ENCODE measurements around the gene RHEBL1.

The RHEBL1 gene, protein sequence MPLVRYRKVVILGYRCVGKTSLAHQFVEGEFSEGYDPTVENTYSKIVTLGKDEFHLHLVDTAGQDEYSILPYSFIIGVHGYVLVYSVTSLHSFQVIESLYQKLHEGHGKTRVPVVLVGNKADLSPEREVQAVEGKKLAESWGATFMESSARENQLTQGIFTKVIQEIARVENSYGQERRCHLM

DNA sequence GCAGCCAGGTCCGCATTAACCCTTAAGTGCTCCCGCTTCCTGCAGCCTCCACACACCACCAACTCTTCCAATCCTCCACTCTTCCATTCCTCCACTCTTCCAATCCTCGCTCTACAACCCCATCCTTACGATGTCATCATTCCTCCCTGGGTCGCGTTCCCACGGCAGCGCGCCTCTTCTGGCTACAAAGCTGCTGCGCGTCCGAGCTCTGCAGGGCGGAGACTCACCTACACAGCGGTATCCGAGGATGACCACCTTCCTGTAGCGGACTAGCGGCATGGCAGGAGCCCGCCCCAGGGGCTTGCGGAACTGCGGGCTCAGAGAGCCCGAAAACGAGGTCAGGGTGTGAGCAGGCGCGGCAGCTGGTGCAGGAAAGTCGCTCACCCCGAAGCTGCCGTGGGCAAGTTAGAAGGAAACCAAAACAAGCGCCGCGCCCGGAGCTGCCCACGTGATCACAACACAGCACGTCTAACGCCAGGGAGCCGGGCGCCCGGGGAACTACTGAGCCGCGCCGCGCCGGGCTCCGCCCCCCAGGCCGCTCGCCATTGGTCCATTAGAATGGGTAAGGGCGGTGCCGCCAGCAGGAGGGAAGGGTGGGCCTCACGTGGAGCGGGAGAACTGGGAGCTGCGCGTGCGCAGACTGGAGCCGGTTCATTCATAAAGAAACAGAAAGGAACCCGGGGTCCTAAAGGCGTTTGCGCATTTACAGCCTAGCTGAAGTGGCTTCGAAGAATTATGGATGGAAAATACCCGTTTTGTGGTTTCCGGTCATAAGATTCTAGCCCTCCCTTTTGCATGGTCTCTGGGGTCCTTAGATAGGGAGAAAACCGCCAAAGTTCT is at the start of gene RHEBL1:
Gene RHEBL1 (minus strand): TSS at position 473 of the 840 bp plus-strand sequence. CDS start 194 bp downstream, at position 279.
- DNase-seq = peak; percentile 89

- no peak for DNase-seq
These were observed 41.4 kb upstream of the RHEBL1 start for GRCh38 chr12:49111206-49111605.

- peak; percentile 98 for DNase-seq
These were observed 40.8 kb upstream of the RHEBL1 start, which contains the start of gene LMBR1L for GRCh38 chr12:49110464-49111155. Gene LMBR1L (minus strand): TSS chr12:49110847. CDS start chr12:49110555, 292 bp downstream.

- no peak for DNase-seq
These were observed 40.1 kb upstream of the RHEBL1 start for GRCh38 chr12:49109641-49110463.

- DNase-seq = no peak
These were observed 39.2 kb upstream of the RHEBL1 start for GRCh38 chr12:49108958-49109404.

GRCh38 chr12:49105504-49106084 is 35.8 kb upstream of the RHEBL1 start:
- DNase-seq = no peak

DNA sequence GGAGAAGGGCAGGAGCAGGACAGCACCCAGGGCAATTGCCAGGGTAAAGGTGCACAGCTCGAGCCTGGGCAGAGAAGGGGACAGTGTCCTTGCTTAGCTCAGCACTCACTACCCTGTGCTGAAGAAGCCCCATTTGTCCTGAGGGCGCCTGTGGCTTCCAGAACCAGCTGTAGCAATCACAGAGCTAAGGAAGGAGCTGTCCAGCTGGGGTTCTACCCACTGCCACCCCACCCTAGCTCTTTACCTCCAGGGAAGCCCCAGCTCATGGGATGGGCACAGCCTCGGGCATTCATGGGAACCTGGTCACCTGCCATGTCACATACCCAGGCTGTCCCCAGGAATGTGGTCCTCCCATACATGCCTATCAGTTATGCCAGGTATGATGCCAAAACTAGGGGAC is 35.0 kb upstream of the RHEBL1 start:
- no peak for DNase-seq

- DNase-seq = no peak
These were observed 30.6 kb upstream of the RHEBL1 start for GRCh38 chr12:49100380-49100779.

DNA sequence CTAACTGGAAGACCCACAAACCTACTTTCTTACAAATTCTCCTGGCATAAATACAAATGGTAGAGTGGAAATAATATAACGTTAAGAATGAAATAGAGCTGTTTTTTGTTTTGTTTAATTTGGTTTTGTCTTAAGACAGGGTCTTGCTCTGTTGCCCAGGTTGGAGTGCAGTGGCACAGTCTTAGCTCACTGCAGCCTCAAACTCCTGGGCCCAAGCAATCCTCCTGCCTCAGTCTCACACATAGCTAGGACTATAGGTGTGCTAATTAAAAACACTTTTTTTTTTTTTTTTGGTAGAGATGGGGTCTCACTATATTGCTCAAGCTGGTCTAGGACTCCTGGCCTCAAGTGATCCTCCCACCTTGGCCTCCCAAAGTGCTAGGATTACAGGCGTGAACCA is 28.9 kb upstream of the RHEBL1 start:
- no peak for DNase-seq

DNA sequence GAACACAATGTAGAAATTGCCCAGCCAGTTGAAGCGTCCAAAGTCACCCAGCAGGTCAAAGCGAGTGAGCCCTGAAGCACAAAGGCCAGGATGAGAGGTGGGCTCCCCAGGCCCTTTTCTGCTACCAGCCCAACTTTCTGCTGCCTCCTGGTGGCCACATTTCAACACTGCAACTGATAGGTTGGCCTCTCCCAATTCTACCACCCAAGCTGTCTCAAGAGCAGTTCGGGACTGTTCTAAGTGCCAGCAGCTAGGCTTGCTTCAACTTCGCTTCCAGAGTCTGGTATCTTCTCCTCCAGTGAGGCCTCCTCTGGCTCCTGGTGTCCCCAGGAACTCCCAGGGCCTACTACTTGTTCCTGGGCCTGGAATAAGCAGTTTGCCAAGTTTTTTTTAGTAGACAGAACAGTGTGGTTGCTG is 28.3 kb upstream of the RHEBL1 start:
- DNase-seq = peak; percentile 6

DNA sequence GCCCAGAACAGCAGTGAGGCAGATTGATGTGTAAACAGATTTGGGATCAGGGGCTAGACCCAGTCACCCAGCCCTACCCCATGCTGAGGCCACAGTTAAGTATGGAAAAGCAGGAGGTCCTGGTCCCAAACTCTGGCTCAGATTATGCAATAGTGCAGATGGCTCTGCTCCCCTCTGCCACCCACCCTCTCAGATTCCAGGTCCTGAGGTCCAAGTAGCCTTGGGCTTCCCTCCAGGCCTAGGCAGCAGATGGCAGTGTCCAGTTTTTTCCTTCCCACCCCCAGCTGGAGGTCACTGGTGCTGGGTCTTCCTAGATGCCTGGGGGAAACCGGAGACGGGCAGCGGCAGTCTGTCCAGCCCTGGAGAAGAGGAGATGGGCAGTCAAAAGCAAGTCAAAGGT is 27.6 kb upstream of the RHEBL1 start:
- no peak for DNase-seq

DNA sequence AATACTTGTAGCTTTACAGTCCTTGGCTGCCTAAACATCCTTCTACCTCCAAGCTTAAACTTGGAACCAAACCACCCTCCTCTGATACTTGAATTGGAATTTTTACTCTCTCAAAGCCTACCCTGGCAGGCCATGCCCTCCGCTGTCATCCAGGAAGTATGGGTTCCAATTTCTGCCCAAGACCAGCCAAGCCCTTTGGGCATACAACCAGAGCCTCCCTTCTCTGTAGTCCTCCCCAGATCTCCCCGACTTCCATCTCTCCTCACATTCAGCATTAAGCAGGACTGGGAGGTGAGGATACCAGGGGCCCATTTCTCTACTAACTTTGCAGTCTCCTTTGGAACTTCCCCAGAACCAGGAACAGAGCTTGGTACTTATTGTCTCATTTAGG is 25.2 kb upstream of the RHEBL1 start:
- no peak for DNase-seq

- no peak for DNase-seq
These were observed 24.6 kb upstream of the RHEBL1 start, which contains the start of gene DHH for GRCh38 chr12:49094160-49094974. Gene DHH (minus strand): TSS chr12:49094801. CDS start chr12:49094512, 289 bp downstream.

- DNase-seq = no peak
These were observed 24.0 kb upstream of the RHEBL1 start for GRCh38 chr12:49093792-49094159.

DNA sequence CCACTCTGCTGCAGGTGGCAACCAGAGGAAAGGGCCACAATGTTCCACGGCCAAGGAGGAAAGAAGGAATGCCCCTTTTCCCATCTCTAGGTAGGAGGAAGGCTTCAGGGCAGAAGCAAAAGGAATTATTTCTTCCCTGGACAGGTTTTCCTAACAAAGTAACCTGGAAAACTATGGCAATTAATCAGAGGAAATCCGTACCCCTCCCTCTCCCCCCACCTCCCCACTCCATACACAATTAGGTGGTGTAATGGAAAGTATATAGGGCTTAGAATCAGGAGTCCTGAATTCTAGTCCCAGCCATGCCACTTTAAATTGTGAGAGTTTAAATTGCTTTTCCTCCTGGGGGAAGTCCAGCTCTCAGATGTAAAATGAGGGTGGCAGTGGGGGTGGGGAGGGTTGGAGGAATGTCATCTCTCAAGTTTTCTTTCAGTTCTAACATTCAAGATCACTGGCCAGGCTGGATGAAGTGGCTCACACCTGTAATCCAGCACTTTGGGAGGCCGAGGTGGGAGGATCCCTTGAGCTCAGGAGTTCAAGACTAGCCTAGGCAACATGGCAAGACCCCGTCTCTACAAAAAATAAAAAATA is 23.1 kb upstream of the RHEBL1 start:
- no peak for DNase-seq

DNA sequence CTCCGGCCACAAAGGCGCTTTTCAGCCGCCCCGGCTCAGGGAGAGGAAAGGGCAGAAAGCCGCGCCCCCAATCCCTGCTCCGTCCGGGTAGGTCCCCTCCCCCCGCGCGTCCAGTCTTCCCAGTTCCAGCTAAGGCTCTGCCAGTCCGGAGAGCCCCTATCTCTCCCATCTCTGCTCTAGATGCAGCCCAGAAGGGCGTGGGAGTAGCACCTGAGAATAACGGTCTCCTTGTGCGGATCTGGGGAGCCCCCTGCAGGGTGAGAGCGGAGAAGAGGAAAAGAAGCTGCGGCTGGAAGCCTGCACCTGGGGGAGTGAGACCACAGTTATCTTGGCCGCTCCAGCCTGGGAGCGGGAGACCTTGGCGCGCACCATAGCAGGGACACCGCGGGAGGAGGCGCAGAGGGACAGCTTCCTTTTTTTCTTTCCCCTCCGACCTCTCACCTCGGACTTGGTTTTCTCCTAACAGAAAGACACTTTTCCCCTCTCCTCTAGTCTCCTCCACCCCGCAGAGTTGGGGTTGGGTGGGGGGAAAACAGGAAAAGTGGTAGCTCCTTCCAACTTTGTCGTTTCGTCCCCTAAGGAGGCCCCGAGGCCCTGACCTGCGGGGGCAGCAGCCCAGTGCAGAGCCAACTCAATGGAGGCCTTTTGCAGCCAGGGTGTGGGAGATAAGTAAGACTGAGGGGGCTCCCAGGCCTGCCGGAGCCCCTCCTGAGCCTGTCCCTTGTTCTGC is 22.5 kb upstream of the RHEBL1 start:
- no peak for DNase-seq

- no peak for DNase-seq
These were observed 22.0 kb upstream of the RHEBL1 start for GRCh38 chr12:49091836-49092085.

GRCh38 chr12:49091056-49091835 is 21.5 kb upstream of the RHEBL1 start:
- no peak for DNase-seq
